Caki2 (cell line): ENCODE measurements around the gene PPARD. TPM values are rescaled to one million over a fixed set of nuclear protein-coding genes. Genes with fewer than 3 reads are reported as not detected.
"Not testable (repeated sequence)": the region's sequence is repeated elsewhere in the genome, so short reads cannot be mapped to it uniquely, and the experiment has no call there.

Experiments
- DNase-seq: peaks from one replicate; pipeline ENCODE4 v3.0.0-alpha.2; 2015; ENCODE audit warnings: low read depth
- in situ Hi-C: cut with HindIII; loops from 2 replicates; pipeline ENCODE4 v1.10.0; 2016; ENCODE audit warnings: low sequenced_read_pairs, low pct_unique_long_range_greater_than_20kb, mixed read lengths
- total RNA-seq: library from RNA; depleted of rRNA; stranded (reverse); fragments of >200 nt; shearing (Covaris generic); gene quantifications from 2 replicates; pipeline ENCODE4 v1.2.3, GENCODE V29; 2014; ENCODE audit warnings: low replicate concordance; rRNA removed

Gene PPARD
- total RNA-seq, result 2.8 TPM in 2 replicates

- in situ Hi-C loops, result no loop called here
- peak; percentile 95 for DNase-seq
Observed at GRCh38 chr6:35342258-35343091, at the start of gene PPARD. Gene PPARD, plus strand, starts transcription at chr6:35342558. Its CDS starts 68,530 bp downstream, at chr6:35411088.

GRCh38 chr6:35293681-35294080 lies 48.7 kb upstream of the PPARD start:
- DNase-seq, result no peak
- in situ Hi-C loops, result no loop called here

- peak; percentile 22 for DNase-seq
- in situ Hi-C loops, result no loop called here
Observed at GRCh38 chr6:35294308-35294945, 47.9 kb upstream of the PPARD start.

GRCh38 chr6:35295036-35295435 lies 47.3 kb upstream of the PPARD start:
- no peak for DNase-seq
- in situ Hi-C loops, result no loop called here

- no peak for DNase-seq
- in situ Hi-C loops, result no loop called here
Observed at GRCh38 chr6:35295521-35296315, 46.6 kb upstream of the PPARD start.

GRCh38 chr6:35296931-35297600 lies 45.3 kb upstream of the PPARD start:
- in situ Hi-C loops, result no loop called here

GRCh38 chr6:35297601-35298481 lies 44.5 kb upstream of the PPARD start, which contains the start of gene DEF6:
Gene DEF6, plus strand, starts transcription at chr6:35297818. Its CDS starts 39 bp downstream, at chr6:35297857.
- DNase-seq, result peak; percentile 71
- in situ Hi-C loops, result no loop called here

More at GRCh38 chr6:35296931-35297600, 45.3 kb upstream of the PPARD start:
- no peak for DNase-seq

- in situ Hi-C loops, result no loop called here
- no peak for DNase-seq
Observed at GRCh38 chr6:35298625-35299140, 43.7 kb upstream of the PPARD start.

GRCh38 chr6:35299674-35300073 lies 42.7 kb upstream of the PPARD start:
- in situ Hi-C loops, result no loop called here
- DNase-seq, result no peak

- in situ Hi-C loops, result no loop called here
- no peak for DNase-seq
Observed at GRCh38 chr6:35300848-35301247, 41.5 kb upstream of the PPARD start.

GRCh38 chr6:35302604-35303241 lies 39.6 kb upstream of the PPARD start:
- in situ Hi-C loops, result no loop called here

GRCh38 chr6:35304299-35304698 lies 38.1 kb upstream of the PPARD start:
- DNase-seq, result no peak
- in situ Hi-C loops, result no loop called here

More at GRCh38 chr6:35302604-35303241, 39.6 kb upstream of the PPARD start:
- peak; percentile 12 for DNase-seq

GRCh38 chr6:35305117-35305516 lies 37.2 kb upstream of the PPARD start:
- no peak for DNase-seq
- in situ Hi-C loops, result no loop called here

GRCh38 chr6:35307138-35307537 lies 35.2 kb upstream of the PPARD start:
- DNase-seq, in situ Hi-C loops: not testable (repeated sequence)

GRCh38 chr6:35308543-35308942 lies 33.8 kb upstream of the PPARD start:
- in situ Hi-C loops, DNase-seq: not testable (repeated sequence)

GRCh38 chr6:35309611-35310264 lies 32.6 kb upstream of the PPARD start:
- no peak for DNase-seq
- in situ Hi-C loops, result no loop called here
